UCSD-AML1 (cell line): ENCODE data around the gene AP2A2.

Experiments used
- DNase-seq: peaks from one replicate; lab custom pipeline; 2025; ENCODE audit not compliant: unreplicated experiment; lab: John Stamatoyannopoulos, UW

The AP2A2 gene

GRCh38 chr11:995044-995751, 69.5 kb downstream of the AP2A2 start:
- no peak for DNase-seq

GRCh38 chr11:995752-996420, 70.2 kb downstream of the AP2A2 start:
- DNase-seq = no peak

GRCh38 chr11:996681-997080, 71.0 kb downstream of the AP2A2 start:
- DNase-seq = no peak

- DNase-seq = no peak
These were observed 72.2 kb downstream of the AP2A2 start for GRCh38 chr11:997907-998306.

GRCh38 chr11:999009-999408, 73.3 kb downstream of the AP2A2 start:
- no peak for DNase-seq

- DNase-seq = no peak
These were observed 74.9 kb downstream of the AP2A2 start for GRCh38 chr11:1000357-1001278.

GRCh38 chr11:1001617-1002405, 76.1 kb downstream of the AP2A2 start:
- DNase-seq = no peak

GRCh38 chr11:1002406-1002984, 76.8 kb downstream of the AP2A2 start:
- DNase-seq = no peak

- DNase-seq = no peak
These were observed 77.5 kb downstream of the AP2A2 start for GRCh38 chr11:1003159-1003558.

- no peak for DNase-seq
These were observed 80.3 kb downstream of the AP2A2 start for GRCh38 chr11:1005928-1006327.

- no peak for DNase-seq
These were observed 81.1 kb downstream of the AP2A2 start for GRCh38 chr11:1006762-1007161.

GRCh38 chr11:1007279-1007678, 81.6 kb downstream of the AP2A2 start:
- DNase-seq = no peak

GRCh38 chr11:1008001-1008802, 82.5 kb downstream of the AP2A2 start:
- DNase-seq = no peak

- DNase-seq = no peak
These were observed 83.1 kb downstream of the AP2A2 start for GRCh38 chr11:1008803-1009145.

GRCh38 chr11:1009371-1009770, 83.7 kb downstream of the AP2A2 start:
- DNase-seq = no peak

- DNase-seq = no peak
These were observed 84.3 kb downstream of the AP2A2 start for GRCh38 chr11:1009991-1010390.

GRCh38 chr11:1010551-1011319, 85.1 kb downstream of the AP2A2 start:
- DNase-seq = no peak

- DNase-seq = no peak
These were observed 85.6 kb downstream of the AP2A2 start for GRCh38 chr11:1011320-1011698.

GRCh38 chr11:1012291-1012690, 86.6 kb downstream of the AP2A2 start:
- DNase-seq = no peak
